ENCODE measurements around the gene ATP8A2.
A peak's percentile ranks its signal among the peaks of the same experiment; 100 is the strongest.

The ATP8A2 gene

GRCh38 chr13:25604106-25604505 lies 232.3 kb downstream of the ATP8A2 start:
- Mint-ChIP-seq H3K4me1 (peaks cover 23% of the 10 kb centered on the region), H3K27me3 (ENCODE audit: low read depth, poor library complexity) (peaks cover 12% of the 10 kb centered on the region), H3K36me3 (ENCODE audit: low read depth) (no peaks in the 10 kb centered on the region), H3K4me3 (no peak overlapping the region), H3K27ac (no peak overlapping the region), H3K9me3 (peaks cover 3% of the 10 kb centered on the region)
- TF ChIP-seq, protein P1, sequence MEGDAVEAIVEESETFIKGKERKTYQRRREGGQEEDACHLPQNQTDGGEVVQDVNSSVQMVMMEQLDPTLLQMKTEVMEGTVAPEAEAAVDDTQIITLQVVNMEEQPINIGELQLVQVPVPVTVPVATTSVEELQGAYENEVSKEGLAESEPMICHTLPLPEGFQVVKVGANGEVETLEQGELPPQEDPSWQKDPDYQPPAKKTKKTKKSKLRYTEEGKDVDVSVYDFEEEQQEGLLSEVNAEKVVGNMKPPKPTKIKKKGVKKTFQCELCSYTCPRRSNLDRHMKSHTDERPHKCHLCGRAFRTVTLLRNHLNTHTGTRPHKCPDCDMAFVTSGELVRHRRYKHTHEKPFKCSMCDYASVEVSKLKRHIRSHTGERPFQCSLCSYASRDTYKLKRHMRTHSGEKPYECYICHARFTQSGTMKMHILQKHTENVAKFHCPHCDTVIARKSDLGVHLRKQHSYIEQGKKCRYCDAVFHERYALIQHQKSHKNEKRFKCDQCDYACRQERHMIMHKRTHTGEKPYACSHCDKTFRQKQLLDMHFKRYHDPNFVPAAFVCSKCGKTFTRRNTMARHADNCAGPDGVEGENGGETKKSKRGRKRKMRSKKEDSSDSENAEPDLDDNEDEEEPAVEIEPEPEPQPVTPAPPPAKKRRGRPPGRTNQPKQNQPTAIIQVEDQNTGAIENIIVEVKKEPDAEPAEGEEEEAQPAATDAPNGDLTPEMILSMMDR (IDR thresholded peaks at IDR 0.05): no peak
- no peak for DNase-seq

- H3K4me3 Mint-ChIP-seq: no peak overlapping the region
- peaks cover 21% of the 10 kb centered on the region for H3K4me1 Mint-ChIP-seq
- no peak overlapping the region for H3K27ac Mint-ChIP-seq
- no peak for DNase-seq
- TF ChIP-seq, protein P1 (IDR thresholded peaks at IDR 0.05): no peak
- peaks cover 12% of the 10 kb centered on the region for H3K36me3 Mint-ChIP-seq (ENCODE audit: low read depth)
- H3K27me3 Mint-ChIP-seq (ENCODE audit: low read depth, poor library complexity): peaks cover 6% of the 10 kb centered on the region
- H3K9me3 Mint-ChIP-seq: peaks cover 30% of the 10 kb centered on the region
These were observed 235.3 kb downstream of the ATP8A2 start for GRCh38 chr13:25607096-25607495.

GRCh38 chr13:25608181-25608580 lies 236.4 kb downstream of the ATP8A2 start:
- DNase-seq: no peak
- H3K4me1 Mint-ChIP-seq: peaks cover 13% of the 10 kb centered on the region
- H3K27me3 Mint-ChIP-seq (ENCODE audit: low read depth, poor library complexity): no peaks in the 10 kb centered on the region
- peaks cover 12% of the 10 kb centered on the region for H3K36me3 Mint-ChIP-seq (ENCODE audit: low read depth)
- peaks cover 41% of the 10 kb centered on the region for H3K9me3 Mint-ChIP-seq
- H3K4me3 Mint-ChIP-seq: no peak overlapping the region
- H3K27ac Mint-ChIP-seq: no peak overlapping the region
- TF ChIP-seq, protein P1 (IDR thresholded peaks at IDR 0.05): no peak

GRCh38 chr13:25616674-25617073 lies 244.9 kb downstream of the ATP8A2 start:
- Mint-ChIP-seq H3K27ac (no peak overlapping the region), H3K9me3 (peaks cover 43% of the 10 kb centered on the region), H3K4me1 (peaks cover 34% of the 10 kb centered on the region), H3K4me3 (no peak overlapping the region), H3K36me3 (ENCODE audit: low read depth) (peaks cover 15% of the 10 kb centered on the region), H3K27me3 (ENCODE audit: low read depth, poor library complexity) (peaks cover 12% of the 10 kb centered on the region)
- TF ChIP-seq, protein P1 (IDR thresholded peaks at IDR 0.05): no peak
- no peak for DNase-seq

- TF ChIP-seq, protein P1 (IDR thresholded peaks at IDR 0.05): no peak
- Mint-ChIP-seq H3K4me1 (peaks cover 50% of the 10 kb centered on the region), H3K4me3 (no peak overlapping the region), H3K9me3 (peaks cover 13% of the 10 kb centered on the region), H3K27me3 (ENCODE audit: low read depth, poor library complexity) (peaks cover 12% of the 10 kb centered on the region), H3K36me3 (ENCODE audit: low read depth) (peaks cover 2% of the 10 kb centered on the region), H3K27ac (peak overlapping the region; percentile 82)
- DNase-seq: no peak
These were observed 248.1 kb downstream of the ATP8A2 start for GRCh38 chr13:25619897-25620296.

DNA sequence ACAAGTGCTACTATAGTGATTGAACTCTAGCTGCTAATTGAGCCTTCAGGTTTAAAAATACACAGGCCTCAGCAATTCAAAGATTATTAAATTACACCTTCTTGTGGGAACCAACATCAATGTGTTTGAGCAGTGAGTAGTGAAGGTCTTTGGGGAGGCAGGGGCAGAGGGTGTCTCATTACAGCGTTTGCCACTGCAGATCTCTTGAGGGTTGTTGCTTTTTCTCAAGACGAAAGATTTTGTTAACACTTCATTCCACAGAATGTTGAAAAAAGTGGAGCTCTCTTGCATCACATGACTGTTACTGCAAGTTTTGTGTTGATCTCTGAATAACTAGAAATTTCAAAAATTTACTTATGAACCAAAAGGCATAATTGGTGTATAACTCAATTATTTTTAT lies 253.6 kb downstream of the ATP8A2 start:
- no peak for DNase-seq
- peaks cover 28% of the 10 kb centered on the region for H3K9me3 Mint-ChIP-seq
- TF ChIP-seq, protein P1 (IDR thresholded peaks at IDR 0.05): no peak
- no peak overlapping the region for H3K4me3 Mint-ChIP-seq
- peaks cover 52% of the 10 kb centered on the region for H3K4me1 Mint-ChIP-seq
- peaks cover 10% of the 10 kb centered on the region for H3K27me3 Mint-ChIP-seq (ENCODE audit: low read depth, poor library complexity)
- peak overlapping the region; percentile 94 for H3K27ac Mint-ChIP-seq
- H3K36me3 Mint-ChIP-seq (ENCODE audit: low read depth): peaks cover 24% of the 10 kb centered on the region

Measured in nephron progenitor cell (in vitro differentiated cells).